Ishikawa (cell line): Measurements from ENCODE around the gene ZNF248.

Source experiments
- CEBPB ChIP-seq: IDR thresholded peaks from 2 replicates; pipeline ENCODE4 v1.6.1; 2012
- CREB1 ChIP-seq: IDR thresholded peaks from 2 replicates; pipeline ENCODE4 v1.6.1; 2012; ENCODE audit warnings: low read depth
- EP300 ChIP-seq: IDR thresholded peaks from 2 replicates; pipeline ENCODE4 v1.6.1; 2012; ENCODE audit warnings: borderline replicate concordance
- RAD21 ChIP-seq: IDR thresholded peaks from 2 replicates; pipeline ENCODE4 v1.6.1; 2012; ENCODE audit warnings: low read depth
- TAF1 ChIP-seq: IDR thresholded peaks from 2 replicates; pipeline ENCODE4 v1.6.1; 2012; ENCODE audit warnings: low read depth, mild to moderate bottlenecking
- ZBTB7A ChIP-seq: IDR thresholded peaks from 2 replicates; pipeline ENCODE4 v1.6.1; 2012; ENCODE audit warnings: low read depth
- TF ChIP-seq, protein P1 (sequence below): IDR thresholded peaks from 2 replicates; pipeline ENCODE4 v1.6.1; 2012
- TF ChIP-seq, protein P2 (sequence below): IDR thresholded peaks from 2 replicates; pipeline ENCODE4 v1.6.1; 2012; ENCODE audit warnings: low read depth, mild to moderate bottlenecking

DNA sequence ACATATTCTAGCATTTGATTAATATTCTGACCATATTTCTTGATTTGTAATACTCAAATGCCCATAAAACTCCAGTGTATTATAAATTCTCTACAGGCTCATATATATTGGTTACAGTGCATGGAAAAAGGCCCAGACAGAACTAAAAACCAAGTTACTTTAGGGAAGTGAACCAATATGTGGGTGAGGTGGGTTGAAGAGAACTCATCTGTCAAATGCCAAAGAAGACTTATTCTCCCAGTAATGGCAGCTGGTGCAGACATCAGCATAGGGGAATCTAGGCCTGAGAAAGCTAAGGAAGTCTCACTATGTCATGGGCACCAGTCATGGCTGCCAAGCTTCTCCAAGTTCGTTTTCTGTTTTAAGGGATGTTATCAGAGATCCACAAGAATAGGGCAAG, 30.6 kb downstream of the ZNF248 start:
- TF ChIP-seq, protein P1, sequence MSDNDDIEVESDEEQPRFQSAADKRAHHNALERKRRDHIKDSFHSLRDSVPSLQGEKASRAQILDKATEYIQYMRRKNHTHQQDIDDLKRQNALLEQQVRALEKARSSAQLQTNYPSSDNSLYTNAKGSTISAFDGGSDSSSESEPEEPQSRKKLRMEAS: no peak
- TF ChIP-seq EP300 (no peak), RAD21 (no peak), CEBPB (no peak), CREB1 (no peak), ZBTB7A (no peak), TAF1 (no peak)
- TF ChIP-seq, protein P2, sequence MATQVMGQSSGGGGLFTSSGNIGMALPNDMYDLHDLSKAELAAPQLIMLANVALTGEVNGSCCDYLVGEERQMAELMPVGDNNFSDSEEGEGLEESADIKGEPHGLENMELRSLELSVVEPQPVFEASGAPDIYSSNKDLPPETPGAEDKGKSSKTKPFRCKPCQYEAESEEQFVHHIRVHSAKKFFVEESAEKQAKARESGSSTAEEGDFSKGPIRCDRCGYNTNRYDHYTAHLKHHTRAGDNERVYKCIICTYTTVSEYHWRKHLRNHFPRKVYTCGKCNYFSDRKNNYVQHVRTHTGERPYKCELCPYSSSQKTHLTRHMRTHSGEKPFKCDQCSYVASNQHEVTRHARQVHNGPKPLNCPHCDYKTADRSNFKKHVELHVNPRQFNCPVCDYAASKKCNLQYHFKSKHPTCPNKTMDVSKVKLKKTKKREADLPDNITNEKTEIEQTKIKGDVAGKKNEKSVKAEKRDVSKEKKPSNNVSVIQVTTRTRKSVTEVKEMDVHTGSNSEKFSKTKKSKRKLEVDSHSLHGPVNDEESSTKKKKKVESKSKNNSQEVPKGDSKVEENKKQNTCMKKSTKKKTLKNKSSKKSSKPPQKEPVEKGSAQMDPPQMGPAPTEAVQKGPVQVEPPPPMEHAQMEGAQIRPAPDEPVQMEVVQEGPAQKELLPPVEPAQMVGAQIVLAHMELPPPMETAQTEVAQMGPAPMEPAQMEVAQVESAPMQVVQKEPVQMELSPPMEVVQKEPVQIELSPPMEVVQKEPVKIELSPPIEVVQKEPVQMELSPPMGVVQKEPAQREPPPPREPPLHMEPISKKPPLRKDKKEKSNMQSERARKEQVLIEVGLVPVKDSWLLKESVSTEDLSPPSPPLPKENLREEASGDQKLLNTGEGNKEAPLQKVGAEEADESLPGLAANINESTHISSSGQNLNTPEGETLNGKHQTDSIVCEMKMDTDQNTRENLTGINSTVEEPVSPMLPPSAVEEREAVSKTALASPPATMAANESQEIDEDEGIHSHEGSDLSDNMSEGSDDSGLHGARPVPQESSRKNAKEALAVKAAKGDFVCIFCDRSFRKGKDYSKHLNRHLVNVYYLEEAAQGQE: no peak
